Naive thymus-derived CD4-positive, alpha-beta T cell (primary cell): Measurements from ENCODE around the gene COX17. TPM values are rescaled to one million over a fixed set of nuclear protein-coding genes. Genes with fewer than 3 reads are reported as not detected.
A peak's percentile ranks its signal among the peaks of the same experiment; 100 is the strongest.

Experiments used
- ATAC-seq: fragments of 150-1000 bp; cut with Tn5 transposase; 2 replicates; pipeline ENCODE4 v1.10.0; 2021; ENCODE audit warnings: mild to moderate bottlenecking, moderate library complexity
- CTCF ChIA-PET: fragments of 350-600 bp; sonication (Branson Sonifier 250); formaldehyde crosslinking; loops from one replicate; lab custom pipeline; 2021; ENCODE audit warnings: antibody characterized with exemption; lab: Charles Lee
- POLR2A ChIA-PET: fragments of 350-600 bp; sonication (Branson Sonifier 250); formaldehyde crosslinking; loops from one replicate; lab custom pipeline; 2021; ENCODE audit warnings: antibody characterized with exemption, inconsistent platforms; lab: Charles Lee
- DNase-seq, 9 donors: peaks; one replicate each; pipeline versions ENCODE4 v3.0.0 to v3.0.0-alpha.2; 2020 to 2022; ENCODE audit warnings: mixed read lengths in 1 of 9
- H3K27ac ChIP-seq: one replicate; pipeline ENCODE4 v1.7.0; 2013; ENCODE audit warnings: mild to moderate bottlenecking, low read depth, low read length, moderate library complexity
- H3K27me3 ChIP-seq, 2 donors: one replicate each; pipeline ENCODE4 v1.7.0; 2013; ENCODE audit warnings: low read length in 2 of 2, mild to moderate bottlenecking in 2 of 2, moderate library complexity in 2 of 2; ENCODE audit not compliant: control insufficient read depth in 2 of 2, insufficient read depth in 2 of 2
- H3K36me3 ChIP-seq, 3 experiments: 1 replicate in 2 of 3; 2 replicates in 1 of 3; pipeline ENCODE4 v1.7.0; 2013; ENCODE audit warnings: low read length in 3 of 3, mild to moderate bottlenecking in 3 of 3, moderate library complexity in 1 of 3; ENCODE audit not compliant: insufficient read depth in 3 of 3, control insufficient read depth in 2 of 3
- H3K4me1 ChIP-seq, 2 donors: one replicate each; pipeline ENCODE4 v1.7.0; 2013; ENCODE audit warnings: low read length in 2 of 2, mild to moderate bottlenecking in 2 of 2, moderate library complexity in 1 of 2; ENCODE audit not compliant: control insufficient read depth in 2 of 2, insufficient read depth in 2 of 2
- H3K4me3 ChIP-seq: 2 replicates; pipeline ENCODE4 v1.7.0; 2013; ENCODE audit warnings: mild to moderate bottlenecking, low read length
- H3K9me3 ChIP-seq, 3 experiments: 1 replicate in 2 of 3; 2 replicates in 1 of 3; pipeline ENCODE4 v1.7.0; 2013; ENCODE audit warnings: low read length in 3 of 3; ENCODE audit not compliant: control insufficient read depth in 2 of 3
- H3K27ac Mint-ChIP-seq, 9 donors: one replicate each; pipeline ENCODE4 v1.8.0; 2020 to 2022; ENCODE audit warnings: mixed read lengths in 9 of 9, mild to moderate bottlenecking in 8 of 9, moderate library complexity in 5 of 9, inconsistent platforms in 2 of 9
- H3K27me3 Mint-ChIP-seq, 5 donors: one replicate each; pipeline ENCODE4 v1.8.0; 2021 to 2022; ENCODE audit warnings: mixed read lengths in 5 of 5, mild to moderate bottlenecking in 1 of 5
- H3K36me3 Mint-ChIP-seq, 5 donors: one replicate each; pipeline ENCODE4 v1.8.0; 2020 to 2022; ENCODE audit warnings: mixed read lengths in 5 of 5, mild to moderate bottlenecking in 3 of 5, inconsistent platforms in 1 of 5
- H3K4me1 Mint-ChIP-seq, 7 donors: one replicate each; pipeline ENCODE4 v1.8.0; 2020 to 2022; ENCODE audit warnings: mixed read lengths in 7 of 7, mild to moderate bottlenecking in 3 of 7, inconsistent platforms in 1 of 7
- H3K4me3 Mint-ChIP-seq, 10 donors: one replicate each; pipeline ENCODE4 v1.8.0; 2020 to 2022; ENCODE audit warnings: mild to moderate bottlenecking in 10 of 10, mixed read lengths in 10 of 10, moderate library complexity in 6 of 10, inconsistent platforms in 2 of 10
- H3K9me3 Mint-ChIP-seq, 11 donors: one replicate each; pipeline ENCODE4 v1.8.0; 2020 to 2022; ENCODE audit warnings: mixed read lengths in 11 of 11, mild to moderate bottlenecking in 4 of 11, inconsistent platforms in 1 of 11, moderate library complexity in 1 of 11
- intact Hi-C, 2 donors: fragments of 100-400 bp; cut with micrococcal nuclease; formaldehyde crosslinking; loops; one replicate each; pipeline ENCODE4 v1.15.1; 2023
- polyA plus RNA-seq, 2 donors: library from polyadenylated mRNA; unstranded; fragments of 300-500 nt; fragmentation: Illumina TruSeq; gene quantifications; one replicate each; pipeline ENCODE4 v1.2.3, GENCODE V29; 2021
- total RNA-seq, 6 experiments: library from RNA in 5 of 6; stranded (reverse) in 5 of 6; gene quantifications; 1 replicate in 5 of 6; 2 replicates in 1 of 6; pipeline ENCODE4 v1.2.3 and lab custom pipeline; 2021 to 2026

Gene COX17
- total and polyA plus RNA-seq, 7 experiments from 2014 or later = 25.6 to 60.8 (median 35.3) TPM

- ChIA-PET POLR2A (no interaction called here), CTCF (no interaction called here)
- Mint-ChIP-seq H3K4me3 (no peak overlapping the region), H3K4me1 (peaks cover 0 to 34% (median 7%) of the 10 kb centered on the region in 7 donors), H3K36me3 (peaks cover 0 to 2% (median 0%) of the 10 kb centered on the region in 5 donors), H3K27ac (no peak overlapping the region), H3K27me3 (peaks cover 0 to 38% (median 11%) of the 10 kb centered on the region in 5 donors), H3K9me3 (peaks cover 0 to 2% (median 0%) of the 10 kb centered on the region in 11 donors)
- intact Hi-C loops = no loop called here
- H3K9me3 ChIP-seq = no peaks in the 10 kb centered on the region
- ATAC-seq = no peak
- no peak overlapping the region for H3K27ac ChIP-seq
- no peaks in the 10 kb centered on the region for H3K36me3 ChIP-seq
- no peak for DNase-seq
- H3K4me3 ChIP-seq = no peak overlapping the region
- H3K4me1 ChIP-seq = no peaks in the 10 kb centered on the region
- no peaks in the 10 kb centered on the region for H3K27me3 ChIP-seq
These were observed 51.6 kb downstream of the COX17 start for GRCh38 chr3:119625451-119626153.

- no peaks in the 10 kb centered on the region for H3K27me3 ChIP-seq
- intact Hi-C loops = no loop called here
- H3K27ac Mint-ChIP-seq = peak overlapping the region in 1 of 9 donors; percentile 62
- peaks cover 0 to 2% (median 0%) of the 10 kb centered on the region in 11 donors for H3K9me3 Mint-ChIP-seq
- H3K9me3 ChIP-seq = no peaks in the 10 kb centered on the region
- peaks cover 0 to 30% (median 7%) of the 10 kb centered on the region in 7 donors for H3K4me1 Mint-ChIP-seq
- DNase-seq (no peak), ATAC-seq (no peak)
- H3K4me3 ChIP-seq = no peak overlapping the region
- ChIA-PET CTCF (interaction anchor here (0.7 kb wide), 1 partner anchor 270 kb away, joined by 6 read pairs; no protein-coding TSS in a partner anchor), POLR2A (no interaction called here)
- peaks cover 0 to 2% (median 0%) of the 10 kb centered on the region in 5 donors for H3K36me3 Mint-ChIP-seq
- peaks cover 0 to 33% (median 11%) of the 10 kb centered on the region in 5 donors for H3K27me3 Mint-ChIP-seq
- H3K4me1 ChIP-seq = no peaks in the 10 kb centered on the region
- no peak overlapping the region for H3K27ac ChIP-seq
- no peaks in the 10 kb centered on the region for H3K36me3 ChIP-seq
- H3K4me3 Mint-ChIP-seq = no peak overlapping the region
These were observed 53.0 kb downstream of the COX17 start for GRCh38 chr3:119624002-119624720.

GRCh38 chr3:119620899-119621298 lies 56.3 kb downstream of the COX17 start:
- no peaks in the 10 kb centered on the region for H3K36me3 ChIP-seq
- intact Hi-C loops = no loop called here
- DNase-seq (no peak), ATAC-seq (no peak)
- Mint-ChIP-seq H3K4me3 (no peak overlapping the region), H3K4me1 (peaks cover 0 to 7% (median 0%) of the 10 kb centered on the region in 7 donors), H3K27ac (no peak overlapping the region), H3K36me3 (no peaks in the 10 kb centered on the region), H3K27me3 (peaks cover 0 to 26% (median 6%) of the 10 kb centered on the region in 5 donors), H3K9me3 (peaks cover 0 to 2% (median 0%) of the 10 kb centered on the region in 11 donors)
- no peak overlapping the region for H3K27ac ChIP-seq
- POLR2A ChIA-PET = no interaction called here
- no peaks in the 10 kb centered on the region for H3K9me3 ChIP-seq
- H3K4me3 ChIP-seq = no peak overlapping the region
- no peaks in the 10 kb centered on the region for H3K27me3 ChIP-seq
- H3K4me1 ChIP-seq = no peaks in the 10 kb centered on the region
- CTCF ChIA-PET = interaction anchor here (0.6 kb wide), 1 partner anchor 20 kb away, joined by 3 read pairs; no protein-coding TSS in a partner anchor

Other genes starting within 250 kb of the COX17 start
- 10 to 100 TPM; 34.9 to 59.5 (median 49.7) TPM for gene TMEM39A, start 213.8 kb downstream of the COX17 start, total RNA-seq
- 10 to 100 TPM in 1 of 2 donors, 1 to 10 TPM in 1; 9.1 to 17.3 TPM for gene TMEM39A, start 213.8 kb downstream of the COX17 start, polyA plus RNA-seq
- 10 to 100 TPM; 27.5 to 41.0 (median 35.5) TPM for gene POGLUT1, start 208.4 kb downstream of the COX17 start, total RNA-seq
- 10 to 100 TPM; 27.9 to 30.7 TPM for gene POGLUT1, start 208.4 kb downstream of the COX17 start, polyA plus RNA-seq
- gene TIMMDC1, start 178.9 kb downstream of the COX17 start, total RNA-seq = 10 to 100 TPM; 27.1 to 80.1 (median 73.4) TPM
- gene TIMMDC1, start 178.9 kb downstream of the COX17 start, polyA plus RNA-seq = 10 to 100 TPM; 53.5 to 59.6 TPM
- gene CD80, start 117.8 kb downstream of the COX17 start, total RNA-seq = 10 to 100 TPM in 1 of 5 experiments, 1 to 10 TPM in 1, under 1 TPM in 1, not detected in 2; 0.13 to 15.1 (median 1.2) TPM
- not detected for gene CD80, start 117.8 kb downstream of the COX17 start, polyA plus RNA-seq
- 1 to 10 TPM in 3 of 5 experiments, under 1 TPM in 2; 0.38 to 6.9 (median 1.3) TPM for gene ADPRH, start 97.9 kb downstream of the COX17 start, total RNA-seq
- under 1 TPM; 0.31 to 0.38 TPM for gene ADPRH, start 97.9 kb downstream of the COX17 start, polyA plus RNA-seq
- gene PLA1A, start 79.5 kb downstream of the COX17 start, total RNA-seq = under 1 TPM in 1 of 5 experiments, not detected in 4; 0.73 TPM
- not detected for gene PLA1A, start 79.5 kb downstream of the COX17 start, polyA plus RNA-seq
- gene POPDC2, start 16.8 kb downstream of the COX17 start, total RNA-seq = 1 to 10 TPM; 2.0 to 6.0 (median 4.4) TPM
- 1 to 10 TPM; 3.9 TPM for gene POPDC2, start 16.8 kb downstream of the COX17 start, polyA plus RNA-seq
- gene CFAP91, start 25.6 kb upstream of the COX17 start, total RNA-seq = under 1 TPM in 2 of 5 experiments, not detected in 3; 0.13 to 0.32 TPM
- gene CFAP91, start 25.6 kb upstream of the COX17 start, polyA plus RNA-seq = under 1 TPM in 1 of 2 donors, not detected in 1; 0.17 TPM
- under 1 TPM; 0.22 to 0.62 (median 0.44) TPM for gene NR1I2, start 104.7 kb upstream of the COX17 start, total RNA-seq
- gene NR1I2, start 104.7 kb upstream of the COX17 start, polyA plus RNA-seq = under 1 TPM in 1 of 2 donors, not detected in 1; 0.26 TPM